GM19397 (cell line): ENCODE measurements around the gene PUDP.
"Not testable (repeated sequence)": the region's sequence is repeated elsewhere in the genome, so short reads cannot be mapped to it uniquely, and the experiment has no call there.

Experiments
- ATAC-seq: cut with Tn5 transposase; IDR thresholded peaks from one replicate; pipeline ENCODE4 v1.9.1; 2021; ENCODE audit warnings: mild to moderate bottlenecking, moderate library complexity; ENCODE audit not compliant: unreplicated experiment

The PUDP gene

DNA sequence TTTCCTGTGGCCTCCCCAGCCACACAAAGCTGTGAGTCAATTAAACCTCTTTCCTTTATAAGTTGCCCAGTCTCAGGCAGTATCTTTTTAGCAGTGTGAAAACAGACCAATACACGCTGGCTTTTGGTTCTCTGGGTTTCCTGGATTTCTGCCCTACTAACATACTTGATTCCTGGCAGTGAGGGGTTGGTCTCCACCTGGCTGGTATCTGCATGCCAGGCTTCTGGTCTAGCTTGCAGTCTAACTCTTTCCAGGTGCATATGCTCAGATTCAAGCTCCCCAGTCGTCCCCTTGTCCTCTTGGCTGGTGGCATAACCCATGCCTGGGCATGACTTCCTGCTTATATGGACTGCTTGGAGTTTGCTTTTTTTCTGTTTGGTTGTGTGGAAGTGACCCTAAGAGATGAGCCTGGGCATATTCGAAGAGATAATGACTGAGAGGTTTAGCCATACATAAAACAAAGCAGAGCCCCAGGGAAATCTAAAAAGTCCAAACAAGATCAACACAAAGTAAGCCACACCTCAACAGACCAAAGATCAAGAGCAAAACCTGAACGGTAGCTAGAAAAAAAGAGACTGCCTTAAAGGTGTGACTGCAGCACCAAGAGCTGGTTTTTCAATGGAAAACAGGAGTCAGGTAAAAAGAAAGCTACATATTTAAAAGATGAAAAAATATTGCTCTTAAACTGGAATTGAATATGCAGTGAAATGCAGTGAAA, 102.6 kb downstream of the PUDP start:
- ATAC-seq: no peak

DNA sequence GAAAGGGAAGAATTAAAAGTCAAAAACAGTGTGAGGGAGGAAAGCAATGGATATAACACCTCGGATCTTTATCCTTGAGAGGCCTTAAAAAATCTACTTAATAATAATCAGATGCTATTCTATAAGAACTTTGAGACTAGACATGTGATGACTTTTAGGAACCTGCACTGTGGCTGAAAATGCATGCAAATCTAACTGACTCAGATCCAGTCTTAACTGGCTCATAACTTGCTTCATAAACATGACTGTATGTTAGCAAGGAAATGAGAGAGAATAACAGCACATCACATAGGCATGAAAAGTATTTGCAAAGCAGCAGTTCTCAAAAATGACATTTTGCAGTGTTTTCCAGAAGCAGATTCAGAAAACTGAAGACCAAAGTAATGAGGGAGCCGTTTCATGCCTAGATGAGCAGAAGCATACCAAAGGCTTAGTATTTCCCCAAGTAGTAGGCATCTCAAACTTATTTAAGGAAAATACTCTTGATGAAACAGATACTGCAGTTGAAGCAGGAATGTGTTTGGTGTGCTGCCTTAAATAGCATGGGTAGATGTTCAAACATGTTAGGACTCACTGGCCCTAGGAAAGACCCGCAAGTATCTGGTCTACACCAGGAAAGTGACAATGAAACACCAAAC, 104.0 kb downstream of the PUDP start:
- ATAC-seq: not testable (repeated sequence)

DNA sequence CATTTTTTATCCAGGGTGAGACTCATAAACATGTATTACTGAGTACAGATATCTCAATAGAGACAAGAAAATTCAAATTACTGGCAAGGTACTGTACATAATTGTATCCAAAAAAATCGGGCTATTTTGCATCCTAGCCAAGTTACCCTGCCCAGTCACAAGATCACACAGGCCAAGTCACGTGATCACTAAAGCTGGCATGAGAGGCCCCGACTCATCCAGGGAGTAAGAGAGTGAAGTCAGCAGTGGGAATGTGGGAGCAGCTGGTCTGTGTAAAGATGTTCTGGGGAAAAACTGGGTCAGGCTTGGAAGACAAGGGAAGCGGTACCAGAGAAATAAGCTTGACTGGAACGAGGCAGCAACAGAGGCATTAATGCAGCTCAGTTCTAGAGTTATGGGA, 119.7 kb downstream of the PUDP start:
- ATAC-seq: no peak

DNA sequence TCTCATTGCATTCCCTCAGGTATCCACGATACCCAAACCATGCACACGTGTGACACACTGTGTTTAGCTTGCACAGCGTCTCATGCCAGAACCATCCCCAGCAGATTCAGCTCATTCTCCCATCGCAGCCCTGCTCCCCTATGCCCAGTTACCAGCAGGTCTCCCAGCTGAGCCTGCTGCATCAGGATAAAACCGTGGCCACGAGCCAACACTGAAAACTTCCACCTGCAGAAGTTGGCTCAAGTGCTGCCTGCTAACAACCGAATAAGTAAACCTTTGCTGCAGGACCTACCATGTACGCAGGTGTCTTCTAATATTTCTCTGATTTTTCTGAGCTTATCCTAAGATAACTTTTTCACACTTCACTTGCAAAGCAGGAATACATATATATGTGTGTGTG, 120.9 kb downstream of the PUDP start:
- ATAC-seq: no peak

DNA sequence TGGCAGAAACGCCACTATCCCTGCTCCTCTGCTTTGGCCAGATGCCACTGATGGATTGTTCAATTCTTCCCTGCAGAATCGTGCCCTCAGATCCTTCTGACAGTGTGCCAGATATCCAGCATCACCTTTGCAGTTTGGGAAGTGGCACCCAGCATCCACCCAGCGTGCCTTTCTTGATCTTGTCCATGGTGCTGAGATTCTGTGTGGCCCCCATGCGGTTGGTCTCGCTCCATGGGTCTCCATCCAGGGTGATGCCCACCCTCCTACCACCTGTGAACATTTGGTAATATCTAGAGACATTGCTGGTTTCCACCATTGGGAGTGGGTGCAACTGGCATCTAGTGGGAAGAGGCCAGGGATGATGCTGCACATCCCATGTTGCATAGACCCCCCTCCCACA, 121.6 kb downstream of the PUDP start:
- ATAC-seq: not testable (repeated sequence)

DNA sequence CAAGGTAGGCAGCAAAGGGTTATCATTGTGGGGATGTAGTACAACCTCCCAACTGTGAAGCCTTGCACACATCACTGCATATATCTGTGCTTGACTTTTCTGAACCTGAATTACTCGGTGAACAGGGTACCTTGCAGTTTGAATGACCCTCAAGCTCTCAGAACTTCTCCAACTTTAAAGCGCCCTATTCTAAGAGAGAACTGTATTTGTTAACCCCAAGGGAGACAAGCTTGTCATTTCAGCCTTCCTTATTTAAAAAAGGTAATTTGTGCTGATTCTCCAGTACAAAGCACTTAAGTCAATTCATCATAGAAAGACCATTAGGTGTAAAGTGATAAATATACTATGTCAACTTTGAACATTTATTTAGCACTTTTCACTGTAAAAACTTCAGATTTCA, 122.5 kb downstream of the PUDP start:
- no peak for ATAC-seq

DNA sequence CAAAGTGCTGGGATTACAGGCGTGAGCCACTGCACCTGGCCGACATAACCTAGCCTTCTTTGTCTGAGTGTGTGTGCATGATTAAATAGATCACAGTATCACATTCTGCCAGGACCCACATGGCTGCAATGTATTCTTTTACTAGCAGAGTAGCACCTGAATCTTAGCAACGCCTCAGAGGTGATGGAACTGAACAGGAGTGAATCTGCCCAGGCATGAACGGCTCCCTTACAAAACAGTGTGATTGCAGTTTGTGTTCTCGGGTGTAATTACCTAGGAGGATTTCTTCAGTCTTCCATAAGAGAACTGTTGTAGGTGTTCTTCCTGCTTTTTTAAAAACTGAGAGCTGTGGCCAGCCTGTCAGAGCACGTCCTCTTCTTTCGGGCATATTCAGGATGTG, 123.1 kb downstream of the PUDP start:
- ATAC-seq: no peak

DNA sequence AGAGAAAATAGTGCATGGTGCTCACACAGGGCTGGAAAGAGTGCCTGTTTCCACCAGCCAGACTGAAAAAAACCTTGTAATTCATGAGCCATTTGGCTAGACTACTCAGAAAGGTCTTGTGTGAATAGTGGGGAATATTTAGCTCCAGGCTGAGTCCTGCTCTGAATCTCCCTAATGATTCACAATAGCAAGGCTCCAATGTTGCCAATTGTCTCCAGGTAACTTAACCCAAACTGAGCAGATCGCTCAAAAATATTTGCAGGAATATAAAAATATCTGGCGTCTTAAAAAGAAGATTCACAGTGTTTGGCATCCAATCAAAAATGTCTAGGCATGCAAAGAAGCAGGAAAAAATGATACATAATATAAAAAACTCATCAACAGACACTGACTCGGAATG, 125.0 kb downstream of the PUDP start:
- not testable (repeated sequence) for ATAC-seq

DNA sequence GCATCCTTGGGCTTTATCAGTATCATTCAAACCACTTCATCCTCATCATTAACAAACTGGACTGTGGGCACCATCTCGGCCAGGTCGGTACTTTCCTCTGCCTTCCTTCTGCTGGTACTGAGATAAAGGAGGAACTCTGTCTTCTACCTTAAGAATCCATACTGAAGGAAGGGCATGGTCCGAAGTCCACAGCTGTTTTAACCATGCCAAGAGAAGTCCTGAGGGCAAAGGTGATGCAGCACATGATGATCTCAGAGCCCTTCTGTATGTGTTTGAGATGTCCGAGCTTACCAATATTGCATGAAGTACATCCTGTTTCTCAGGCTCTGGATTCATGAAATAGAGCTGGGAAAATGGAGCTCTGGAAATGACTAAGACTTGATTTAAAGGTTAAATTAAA, 126.0 kb downstream of the PUDP start:
- no peak for ATAC-seq

DNA sequence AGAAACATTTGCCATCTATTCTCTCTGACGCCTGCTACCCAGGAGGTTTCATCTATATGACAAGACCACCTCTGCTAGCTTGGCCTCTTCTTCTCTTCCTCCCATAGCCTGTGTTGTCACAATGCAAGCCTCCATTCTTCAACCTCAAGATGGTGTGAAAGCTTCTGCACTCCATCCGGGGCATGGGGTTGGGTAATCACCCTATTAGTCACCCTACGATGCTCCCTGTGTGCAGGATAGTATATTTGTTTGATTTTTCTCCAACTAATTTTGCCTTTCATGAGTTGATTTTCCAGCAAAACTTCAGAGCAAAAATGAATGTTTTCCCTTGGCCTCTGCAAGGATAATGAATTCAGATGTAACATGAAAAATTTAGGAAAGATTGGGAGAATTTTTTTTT, 128.4 kb downstream of the PUDP start:
- no peak for ATAC-seq

DNA sequence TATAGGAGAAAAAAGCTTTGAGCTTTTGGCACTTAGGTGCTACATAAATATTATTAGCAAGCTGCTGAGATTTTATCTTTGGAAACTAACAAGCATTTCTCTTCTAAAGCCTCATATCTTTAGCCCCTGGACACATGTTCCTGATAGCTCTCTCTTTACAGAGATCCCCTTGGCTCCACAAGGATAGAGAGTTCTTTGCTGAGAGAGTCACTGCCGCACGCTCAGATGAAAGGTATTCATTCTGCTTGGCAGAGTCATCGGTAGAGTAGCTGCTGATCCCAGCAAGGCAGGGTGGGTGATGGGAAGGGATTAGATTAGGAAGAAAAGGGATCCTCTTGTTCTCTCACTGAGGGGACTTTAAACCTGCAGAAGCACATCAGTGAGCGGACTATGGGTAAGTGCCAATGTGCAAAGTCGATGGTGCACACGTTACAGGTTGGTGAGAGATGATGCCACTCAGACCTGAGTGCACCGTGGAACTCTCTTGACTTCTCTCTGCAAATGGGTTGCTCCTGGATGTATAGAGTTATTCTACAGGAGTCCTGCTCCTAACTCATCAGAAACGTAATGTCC, 135.6 kb downstream of the PUDP start:
- ATAC-seq: not testable (repeated sequence)

DNA sequence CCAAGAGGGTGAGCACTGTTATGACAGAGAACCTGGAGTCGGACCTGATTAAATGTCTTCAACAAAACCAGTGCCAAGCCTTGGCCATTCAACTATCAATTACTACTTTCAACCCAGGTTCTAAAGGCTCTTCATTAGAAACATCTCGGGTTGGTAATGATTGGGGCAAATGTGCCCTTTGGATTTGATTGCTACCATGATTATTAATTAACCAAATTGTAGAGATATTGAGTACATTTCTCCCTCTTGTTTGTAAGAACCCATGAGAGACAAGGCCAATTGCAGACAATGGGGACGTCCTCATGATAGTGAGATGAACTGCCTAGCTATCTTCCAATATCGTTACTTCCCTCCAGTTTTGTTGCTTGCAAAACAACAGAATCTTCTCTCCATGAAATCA, 137.1 kb downstream of the PUDP start:
- ATAC-seq: not testable (repeated sequence)

DNA sequence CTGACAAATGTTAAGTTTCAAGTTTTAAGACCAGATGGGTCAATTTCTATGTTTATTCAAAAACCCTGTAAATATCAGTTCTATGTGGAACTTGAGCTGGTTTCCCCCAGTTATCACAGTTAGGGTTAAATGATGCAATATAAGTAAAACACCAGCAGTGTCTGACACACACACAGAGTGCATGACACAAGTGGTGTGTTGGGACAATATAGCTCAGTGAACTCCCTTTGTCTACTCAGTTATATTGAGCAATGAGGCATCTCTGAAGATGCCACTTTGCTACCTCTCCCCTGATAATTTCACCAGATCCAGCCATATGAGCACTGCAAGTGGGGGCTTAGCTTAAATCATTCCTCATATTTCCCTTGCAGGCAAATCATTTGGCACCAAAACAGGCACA, 140.6 kb downstream of the PUDP start:
- not testable (repeated sequence) for ATAC-seq
